NOMO-1 treated with DMSO at 0.1 percent for 48 hours (cell line): Measurements from ENCODE around the gene MRE11.
"Not testable (repeated sequence)": the region's sequence is repeated elsewhere in the genome, so short reads cannot be mapped to it uniquely, and the experiment has no call there.

Experiments used
- DNase-seq: peaks from one replicate; lab custom pipeline; 2025; ENCODE audit not compliant: unreplicated experiment; lab: John Stamatoyannopoulos, UW

MRE11 gene

GRCh38 chr11:94507485-94507884, 13.8 kb upstream of the MRE11 start:
- DNase-seq = peak; percentile 88

- not testable (repeated sequence) for DNase-seq
Observed at GRCh38 chr11:94506513-94506912, 12.9 kb upstream of the MRE11 start.

- peak; percentile 48 for DNase-seq
Observed at GRCh38 chr11:94504689-94505293, 11.1 kb upstream of the MRE11 start.

- DNase-seq = no peak
Observed at GRCh38 chr11:94501522-94501921, 7.9 kb upstream of the MRE11 start.

- no peak for DNase-seq
Observed at GRCh38 chr11:94500181-94500580, 6.5 kb upstream of the MRE11 start.

GRCh38 chr11:94494126-94494680, 559 bp upstream of the MRE11 start:
- DNase-seq = no peak

GRCh38 chr11:94486068-94486467, 7.6 kb downstream of the MRE11 start:
- DNase-seq = no peak

- no peak for DNase-seq
Observed at GRCh38 chr11:94481342-94481741, 12.3 kb downstream of the MRE11 start.

- no peak for DNase-seq
Observed at GRCh38 chr11:94477624-94478023, 16.0 kb downstream of the MRE11 start.

GRCh38 chr11:94472916-94473799, 20.5 kb downstream of the MRE11 start:
- peak; percentile 95 for DNase-seq

- peak; percentile 14 for DNase-seq
Observed at GRCh38 chr11:94469416-94469815, 24.2 kb downstream of the MRE11 start.

GRCh38 chr11:94459576-94459975, 34.1 kb downstream of the MRE11 start:
- DNase-seq = no peak

- DNase-seq = no peak
Observed at GRCh38 chr11:94457118-94458029, 36.3 kb downstream of the MRE11 start.

- DNase-seq = no peak
Observed at GRCh38 chr11:94455861-94456260, 37.8 kb downstream of the MRE11 start.

GRCh38 chr11:94454301-94454700, 39.3 kb downstream of the MRE11 start:
- no peak for DNase-seq

GRCh38 chr11:94452988-94453387, 40.7 kb downstream of the MRE11 start:
- DNase-seq = no peak

GRCh38 chr11:94450048-94450447, 43.6 kb downstream of the MRE11 start:
- no peak for DNase-seq

- no peak for DNase-seq
Observed at GRCh38 chr11:94449437-94449836, 44.2 kb downstream of the MRE11 start.

- DNase-seq = no peak
Observed at GRCh38 chr11:94449029-94449428, 44.6 kb downstream of the MRE11 start.

GRCh38 chr11:94447149-94447548, 46.5 kb downstream of the MRE11 start:
- DNase-seq = no peak

- DNase-seq = no peak
Observed at GRCh38 chr11:94445641-94446040, 48.0 kb downstream of the MRE11 start.
